Measurements from ENCODE around the gene SLC1A7.

The SLC1A7 gene

GRCh38 chr1:53133261-53134041 is 9.0 kb downstream of the SLC1A7 start:
- no peak for TF ChIP-seq ZNF274 (IDR thresholded peaks at IDR 0.05; ENCODE audit: low read depth, low read length)
- no peak overlapping the region for H3K4me3 ChIP-seq (ENCODE audit: low read length)

DNA sequence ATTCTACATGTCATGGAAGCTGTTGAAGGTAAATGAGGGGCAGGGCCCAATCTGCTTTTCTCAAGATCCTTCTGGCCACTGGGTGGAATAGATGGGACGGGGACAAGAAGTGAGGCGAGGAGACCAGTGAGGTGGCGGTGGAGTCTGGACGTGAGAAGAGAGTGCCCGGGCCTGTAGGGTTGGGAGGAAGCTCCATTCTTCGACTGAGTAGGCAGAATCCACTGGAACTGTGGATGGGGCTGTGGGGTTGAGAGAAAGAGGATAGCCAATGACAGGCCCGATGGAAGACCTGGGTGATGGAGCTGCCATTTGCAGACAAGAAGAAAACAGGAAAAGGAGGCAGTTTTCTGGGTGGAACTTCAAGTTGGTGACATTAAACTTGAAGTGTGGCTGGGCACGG is 10.3 kb downstream of the SLC1A7 start:
- no peak for TF ChIP-seq ZNF274 (IDR thresholded peaks at IDR 0.05; ENCODE audit: low read depth, low read length)

GRCh38 chr1:53131590-53131938 is 10.9 kb downstream of the SLC1A7 start:
- TF ChIP-seq ZNF274 (IDR thresholded peaks at IDR 0.05; ENCODE audit: low read depth, low read length) = no peak
- H3K4me3 ChIP-seq (ENCODE audit: low read length) = no peak overlapping the region

More for the DNA sequence above, 10.3 kb downstream of the SLC1A7 start:
- no peak overlapping the region for H3K4me3 ChIP-seq (ENCODE audit: low read length)

GRCh38 chr1:53130878-53131589 is 11.4 kb downstream of the SLC1A7 start:
- no peak overlapping the region for H3K4me3 ChIP-seq (ENCODE audit: low read length)
- TF ChIP-seq ZNF274 (IDR thresholded peaks at IDR 0.05; ENCODE audit: low read depth, low read length) = no peak

- H3K4me3 ChIP-seq (ENCODE audit: low read length) = no peak overlapping the region
- TF ChIP-seq ZNF274 (IDR thresholded peaks at IDR 0.05; ENCODE audit: low read depth, low read length) = no peak
These were observed 11.9 kb downstream of the SLC1A7 start for GRCh38 chr1:53130598-53130877.

DNA sequence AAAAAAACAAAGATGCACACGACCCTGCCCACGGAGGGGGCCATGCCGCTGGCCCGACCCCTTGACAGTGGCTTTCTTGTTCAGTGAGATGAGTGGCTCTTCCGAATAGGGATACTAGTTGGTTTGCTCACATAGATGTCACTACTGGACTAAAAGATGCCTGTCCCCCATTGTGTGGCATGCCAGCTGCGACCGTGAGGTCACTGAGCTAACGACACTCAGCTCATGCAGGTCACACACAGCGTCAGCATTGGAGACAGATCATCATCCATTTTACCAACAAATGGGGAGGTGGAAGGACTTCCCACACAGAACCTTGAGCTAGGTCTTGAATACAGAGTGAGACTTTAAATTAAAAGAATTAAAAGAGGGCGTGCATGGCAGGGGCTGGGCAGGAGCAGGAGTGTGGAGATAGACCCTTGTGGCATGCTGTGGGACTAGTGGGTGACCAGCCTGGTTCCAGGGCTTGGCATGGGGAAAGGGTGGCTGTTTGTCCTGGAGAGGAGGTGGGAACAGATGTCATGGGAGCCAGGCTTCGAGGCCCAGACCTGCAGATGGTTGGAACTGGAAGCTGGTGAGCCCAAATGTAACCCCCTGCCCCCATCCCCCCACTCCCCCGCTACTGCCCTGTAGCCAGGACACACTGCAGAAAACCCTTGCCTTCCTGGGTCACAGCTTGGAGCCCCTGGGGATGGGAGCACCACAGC is 12.4 kb downstream of the SLC1A7 start:
- no peak for TF ChIP-seq ZNF274 (IDR thresholded peaks at IDR 0.05; ENCODE audit: low read depth, low read length)

DNA sequence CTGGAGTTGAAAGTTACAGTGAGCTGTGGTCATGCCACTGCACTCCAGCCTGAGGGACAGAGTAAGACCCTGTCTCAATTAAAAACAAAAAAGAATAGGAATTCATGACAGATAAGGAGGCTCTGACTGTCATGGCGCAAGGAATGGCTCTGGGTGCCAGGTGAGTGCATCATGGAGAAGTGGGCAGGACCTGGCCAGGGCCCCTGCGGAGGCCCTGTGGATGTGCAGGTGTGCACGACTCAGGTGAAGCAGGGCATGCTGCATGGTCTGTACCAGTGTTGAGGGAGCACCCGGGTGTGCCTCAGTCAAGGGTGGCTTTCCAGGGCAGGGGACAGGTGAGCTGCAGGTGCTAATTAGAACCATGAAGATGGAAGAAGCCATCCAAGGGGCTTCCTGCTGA is 14.0 kb downstream of the SLC1A7 start:
- H3K4me3 ChIP-seq (ENCODE audit: low read length) = no peak overlapping the region
- TF ChIP-seq ZNF274 (IDR thresholded peaks at IDR 0.05; ENCODE audit: low read depth, low read length) = no peak

More for the DNA sequence above, 12.4 kb downstream of the SLC1A7 start:
- H3K4me3 ChIP-seq (ENCODE audit: low read length) = no peak overlapping the region

GRCh38 chr1:53127546-53127945 is 14.9 kb downstream of the SLC1A7 start:
- TF ChIP-seq ZNF274 (IDR thresholded peaks at IDR 0.05; ENCODE audit: low read depth, low read length) = no peak
- H3K4me3 ChIP-seq (ENCODE audit: low read length) = no peak overlapping the region

- no peak overlapping the region for H3K4me3 ChIP-seq (ENCODE audit: low read length)
- no peak for TF ChIP-seq ZNF274 (IDR thresholded peaks at IDR 0.05; ENCODE audit: low read depth, low read length)
These were observed 15.9 kb downstream of the SLC1A7 start for GRCh38 chr1:53126495-53126894.

- no peak for TF ChIP-seq ZNF274 (IDR thresholded peaks at IDR 0.05; ENCODE audit: low read depth, low read length)
- no peak overlapping the region for H3K4me3 ChIP-seq (ENCODE audit: low read length)
These were observed 16.6 kb downstream of the SLC1A7 start for GRCh38 chr1:53125623-53126360.

DNA sequence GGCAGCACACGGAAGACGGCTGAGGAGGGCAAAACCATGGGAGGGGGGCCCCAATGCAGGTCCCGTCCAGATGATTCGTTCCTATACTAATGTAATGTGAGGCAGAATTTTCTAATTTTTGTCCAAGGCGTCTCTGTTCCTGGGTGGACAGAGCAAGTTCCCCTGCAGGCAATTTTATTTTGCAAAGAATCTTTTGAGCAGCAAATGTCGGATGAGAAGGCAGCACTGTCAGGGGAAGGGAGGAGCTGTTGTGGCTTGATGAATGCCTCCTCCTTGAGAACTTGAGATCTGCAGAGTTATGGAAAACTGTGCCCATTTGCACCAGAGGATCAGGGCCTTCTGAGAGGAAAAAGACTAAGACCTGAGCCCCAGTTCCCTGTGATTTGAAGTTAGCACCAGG is 17.3 kb downstream of the SLC1A7 start:
- H3K4me3 ChIP-seq (ENCODE audit: low read length) = no peak overlapping the region
- no peak for TF ChIP-seq ZNF274 (IDR thresholded peaks at IDR 0.05; ENCODE audit: low read depth, low read length)

- TF ChIP-seq ZNF274 (IDR thresholded peaks at IDR 0.05; ENCODE audit: low read depth, low read length) = no peak
These were observed 18.8 kb downstream of the SLC1A7 start for GRCh38 chr1:53123453-53124140.

GRCh38 chr1:53122961-53123413 is 19.5 kb downstream of the SLC1A7 start:
- H3K4me3 ChIP-seq (ENCODE audit: low read length) = no peak overlapping the region
- no peak for TF ChIP-seq ZNF274 (IDR thresholded peaks at IDR 0.05; ENCODE audit: low read depth, low read length)

More at GRCh38 chr1:53123453-53124140, 18.8 kb downstream of the SLC1A7 start:
- H3K4me3 ChIP-seq (ENCODE audit: low read length) = no peak overlapping the region

Measured in GM08714 (cell line).